Measurements from ENCODE around the gene PIP4K2A.

Gene PIP4K2A

GRCh38 chr10:22673091-22673392 is 41.3 kb downstream of the PIP4K2A start:
- intact Hi-C loops (cut with DNase I): no loop called here
- no peak for DNase-seq

GRCh38 chr10:22672319-22673090 is 41.9 kb downstream of the PIP4K2A start:
- intact Hi-C loops (cut with DNase I): no loop called here
- no peak for DNase-seq

GRCh38 chr10:22670788-22671187 is 43.6 kb downstream of the PIP4K2A start:
- intact Hi-C loops (cut with DNase I): no loop called here
- DNase-seq: no peak

- DNase-seq: peak in 1 of 10 donors; percentile 63
- intact Hi-C loops (cut with DNase I): no loop called here
Observed at GRCh38 chr10:22669163-22669711, 45.1 kb downstream of the PIP4K2A start.

- intact Hi-C loops (cut with DNase I): no loop called here
- DNase-seq: no peak
Observed at GRCh38 chr10:22667093-22667480, 47.3 kb downstream of the PIP4K2A start.

- no peak for DNase-seq
- intact Hi-C loops (cut with DNase I): no loop called here
Observed at GRCh38 chr10:22666287-22667092, 47.9 kb downstream of the PIP4K2A start.

- DNase-seq: no peak
- intact Hi-C loops (cut with DNase I): no loop called here
Observed at GRCh38 chr10:22665329-22665728, 49.0 kb downstream of the PIP4K2A start.

- intact Hi-C loops (cut with DNase I): no loop called here
Observed at GRCh38 chr10:22662733-22663330, 51.5 kb downstream of the PIP4K2A start.

GRCh38 chr10:22659866-22660265 is 54.5 kb downstream of the PIP4K2A start:
- no peak for DNase-seq
- intact Hi-C loops (cut with DNase I): no loop called here

More at GRCh38 chr10:22662733-22663330, 51.5 kb downstream of the PIP4K2A start:
- DNase-seq: no peak

- intact Hi-C loops (cut with DNase I): no loop called here
- DNase-seq: no peak
Observed at GRCh38 chr10:22658745-22659410, 55.5 kb downstream of the PIP4K2A start.

- intact Hi-C loops (cut with DNase I): no loop called here
- no peak for DNase-seq
Observed at GRCh38 chr10:22657566-22658225, 56.7 kb downstream of the PIP4K2A start.

- intact Hi-C loops (cut with DNase I): no loop called here
- DNase-seq: no peak
Observed at GRCh38 chr10:22657024-22657423, 57.4 kb downstream of the PIP4K2A start.

GRCh38 chr10:22656036-22656435 is 58.3 kb downstream of the PIP4K2A start:
- intact Hi-C loops (cut with DNase I): no loop called here
- peak in 1 of 10 donors; percentile 70 for DNase-seq

GRCh38 chr10:22655312-22655981 is 58.9 kb downstream of the PIP4K2A start:
- intact Hi-C loops (cut with DNase I): no loop called here

GRCh38 chr10:22652988-22653481 is 61.3 kb downstream of the PIP4K2A start:
- DNase-seq: no peak
- intact Hi-C loops (cut with DNase I): no loop called here

More at GRCh38 chr10:22655312-22655981, 58.9 kb downstream of the PIP4K2A start:
- no peak for DNase-seq

- no peak for DNase-seq
- intact Hi-C loops (cut with DNase I): no loop called here
Observed at GRCh38 chr10:22651276-22651980, 63.0 kb downstream of the PIP4K2A start.

- no peak for DNase-seq
- intact Hi-C loops (cut with DNase I): no loop called here
Observed at GRCh38 chr10:22649994-22650393, 64.4 kb downstream of the PIP4K2A start.

GRCh38 chr10:22649390-22649841 is 65.0 kb downstream of the PIP4K2A start:
- peak in 1 of 10 donors; percentile 31 for DNase-seq
- intact Hi-C loops (cut with DNase I): no loop called here

- no peak for DNase-seq
- intact Hi-C loops (cut with DNase I): no loop called here
Observed at GRCh38 chr10:22648547-22648961, 65.8 kb downstream of the PIP4K2A start.
